ENCODE measurements around the gene ZC3H7B. TPM values are rescaled to one million over a fixed set of nuclear protein-coding genes. Genes with fewer than 3 reads are reported as not detected.

Gene ZC3H7B
- total RNA-seq, 2 experiments from 2014 or later, result 29.5 to 32.7 TPM

DNA sequence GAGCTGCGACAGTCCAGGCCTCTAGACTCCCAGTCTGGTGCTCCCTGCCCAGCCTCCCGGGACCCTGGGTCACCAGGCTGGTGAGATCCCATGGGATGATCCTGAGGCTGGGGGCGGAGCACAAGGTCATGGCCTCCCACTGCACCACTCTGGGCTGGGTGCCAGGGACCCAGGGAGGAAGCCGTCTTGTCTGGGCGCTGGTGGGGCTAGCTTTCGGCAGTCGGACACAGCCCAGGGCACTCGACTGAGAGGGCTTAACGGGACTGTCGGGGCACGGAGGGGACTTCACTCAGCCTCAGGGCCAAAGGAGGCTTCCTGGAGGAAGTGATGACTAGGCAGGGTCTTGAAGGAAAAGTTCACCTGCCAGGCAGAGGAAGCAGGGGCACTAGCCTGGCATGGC is 39.0 kb downstream of the ZC3H7B start:
- POLR2A ChIA-PET, result no interaction called here
- Mint-ChIP-seq H3K36me3 (ENCODE audit: low read depth) (peaks cover 50% of the 10 kb centered on the region), H3K4me3 (no peak overlapping the region), H3K27ac (no peak overlapping the region), H3K27me3 (no peaks in the 10 kb centered on the region), H3K4me1 (ENCODE audit: low read depth) (peaks cover 6% of the 10 kb centered on the region), H3K9me3 (no peaks in the 10 kb centered on the region)
- Histone ChIP-seq H3K27ac (ENCODE audit: low read depth in 1 of 2, low read length in 2 of 2) (no peak overlapping the region), H3K27me3 (ENCODE audit: control insufficient read depth in 1 of 2, insufficient read depth in 2 of 2, low read length in 2 of 2) (no peaks in the 10 kb centered on the region), H3K4me1 (ENCODE audit: insufficient read depth, low read length) (peaks cover 9% of the 10 kb centered on the region), H3K9me3 (ENCODE audit: control insufficient read depth in 1 of 2, insufficient read depth in 1 of 2, low read length in 2 of 2) (no peaks in the 10 kb centered on the region), H3K4me3 (ENCODE audit: low read length) (no peak overlapping the region), H3K36me3 (ENCODE audit: insufficient read depth, low read length) (peaks cover 55% of the 10 kb centered on the region)
- intact Hi-C loops (cut with DNase I, micrococcal nuclease), result no loop called here
- no peak for DNase-seq
- CTCF ChIA-PET, result no interaction called here
- TF ChIP-seq, protein P1, sequence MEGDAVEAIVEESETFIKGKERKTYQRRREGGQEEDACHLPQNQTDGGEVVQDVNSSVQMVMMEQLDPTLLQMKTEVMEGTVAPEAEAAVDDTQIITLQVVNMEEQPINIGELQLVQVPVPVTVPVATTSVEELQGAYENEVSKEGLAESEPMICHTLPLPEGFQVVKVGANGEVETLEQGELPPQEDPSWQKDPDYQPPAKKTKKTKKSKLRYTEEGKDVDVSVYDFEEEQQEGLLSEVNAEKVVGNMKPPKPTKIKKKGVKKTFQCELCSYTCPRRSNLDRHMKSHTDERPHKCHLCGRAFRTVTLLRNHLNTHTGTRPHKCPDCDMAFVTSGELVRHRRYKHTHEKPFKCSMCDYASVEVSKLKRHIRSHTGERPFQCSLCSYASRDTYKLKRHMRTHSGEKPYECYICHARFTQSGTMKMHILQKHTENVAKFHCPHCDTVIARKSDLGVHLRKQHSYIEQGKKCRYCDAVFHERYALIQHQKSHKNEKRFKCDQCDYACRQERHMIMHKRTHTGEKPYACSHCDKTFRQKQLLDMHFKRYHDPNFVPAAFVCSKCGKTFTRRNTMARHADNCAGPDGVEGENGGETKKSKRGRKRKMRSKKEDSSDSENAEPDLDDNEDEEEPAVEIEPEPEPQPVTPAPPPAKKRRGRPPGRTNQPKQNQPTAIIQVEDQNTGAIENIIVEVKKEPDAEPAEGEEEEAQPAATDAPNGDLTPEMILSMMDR (IDR thresholded peaks at IDR 0.05), result no peak
- no peak for ATAC-seq (ENCODE audit: poor library complexity)

DNA sequence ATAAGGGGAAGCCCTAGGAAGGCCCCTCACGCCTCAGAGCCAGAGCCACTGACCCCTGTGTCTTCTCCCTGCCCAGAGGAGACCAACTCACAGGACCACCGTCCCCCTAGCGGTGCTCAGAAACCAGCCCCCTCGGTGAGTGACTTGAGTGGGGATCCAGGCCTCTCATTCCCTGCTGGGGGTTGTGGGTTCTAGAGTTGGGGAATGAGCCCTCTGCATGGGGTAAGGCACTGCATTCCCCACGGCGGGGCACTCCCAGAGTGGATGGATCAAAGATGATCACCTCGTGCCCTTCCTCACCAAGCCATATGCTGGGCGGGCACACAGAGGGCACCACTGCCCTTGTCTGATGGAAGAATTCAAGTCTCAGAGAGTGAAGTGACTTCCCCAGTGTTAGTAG is 39.7 kb downstream of the ZC3H7B start:
- TF ChIP-seq, protein P1 (IDR thresholded peaks at IDR 0.05), result no peak
- ChIA-PET POLR2A (no interaction called here), CTCF (no interaction called here)
- H3K4me3 ChIP-seq (ENCODE audit: low read length), result no peak overlapping the region
- intact Hi-C loops (cut with DNase I, micrococcal nuclease), result no loop called here
- H3K9me3 ChIP-seq (ENCODE audit: control insufficient read depth in 1 of 2, insufficient read depth in 1 of 2, low read length in 2 of 2), result no peaks in the 10 kb centered on the region
- Mint-ChIP-seq H3K36me3 (ENCODE audit: low read depth) (peaks cover 50% of the 10 kb centered on the region), H3K4me3 (no peak overlapping the region), H3K4me1 (ENCODE audit: low read depth) (no peaks in the 10 kb centered on the region), H3K27ac (no peak overlapping the region), H3K9me3 (no peaks in the 10 kb centered on the region), H3K27me3 (no peaks in the 10 kb centered on the region)
- peaks cover 9% of the 10 kb centered on the region for H3K4me1 ChIP-seq (ENCODE audit: insufficient read depth, low read length)
- no peak overlapping the region for H3K27ac ChIP-seq (ENCODE audit: low read depth in 1 of 2, low read length in 2 of 2)
- DNase-seq (no peak), ATAC-seq (ENCODE audit: poor library complexity) (no peak)
- H3K36me3 ChIP-seq (ENCODE audit: insufficient read depth, low read length), result peaks cover 61% of the 10 kb centered on the region
- no peaks in the 10 kb centered on the region for H3K27me3 ChIP-seq (ENCODE audit: control insufficient read depth in 1 of 2, insufficient read depth in 2 of 2, low read length in 2 of 2)

DNA sequence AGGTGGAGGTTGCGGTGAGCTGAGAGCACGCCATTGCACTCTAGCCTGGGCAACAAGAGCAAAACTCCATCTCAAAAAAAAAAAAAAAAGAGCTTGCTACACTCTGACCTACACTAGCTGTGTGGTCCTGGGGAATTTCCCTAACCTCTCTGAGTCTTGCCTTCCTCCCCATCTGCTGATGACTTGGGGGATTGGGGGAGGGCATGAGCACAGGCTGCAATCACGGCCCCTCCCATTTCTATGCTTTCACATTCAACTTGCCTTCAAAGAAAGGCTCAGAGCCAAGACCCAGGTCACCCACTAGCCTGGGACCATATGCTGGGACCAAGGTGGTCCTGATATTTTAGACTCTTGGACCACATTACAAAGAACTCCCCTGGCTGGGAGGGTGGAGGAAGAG is 40.7 kb downstream of the ZC3H7B start:
- Mint-ChIP-seq H3K27ac (no peak overlapping the region), H3K36me3 (ENCODE audit: low read depth) (peaks cover 55% of the 10 kb centered on the region), H3K4me1 (ENCODE audit: low read depth) (no peaks in the 10 kb centered on the region), H3K4me3 (no peak overlapping the region), H3K27me3 (no peaks in the 10 kb centered on the region), H3K9me3 (no peaks in the 10 kb centered on the region)
- ChIA-PET POLR2A (no interaction called here), CTCF (no interaction called here)
- Histone ChIP-seq H3K4me3 (ENCODE audit: low read length) (no peak overlapping the region), H3K27me3 (ENCODE audit: control insufficient read depth in 1 of 2, insufficient read depth in 2 of 2, low read length in 2 of 2) (no peaks in the 10 kb centered on the region), H3K4me1 (ENCODE audit: insufficient read depth, low read length) (peaks cover 5% of the 10 kb centered on the region), H3K9me3 (ENCODE audit: control insufficient read depth in 1 of 2, insufficient read depth in 1 of 2, low read length in 2 of 2) (no peaks in the 10 kb centered on the region), H3K27ac (ENCODE audit: low read depth in 1 of 2, low read length in 2 of 2) (no peak overlapping the region), H3K36me3 (ENCODE audit: insufficient read depth, low read length) (peaks cover 71% of the 10 kb centered on the region)
- ATAC-seq (ENCODE audit: poor library complexity) (no peak), DNase-seq (peak in 1 of 14 experiments; percentile 20)
- intact Hi-C loops (cut with DNase I, micrococcal nuclease), result no loop called here
- TF ChIP-seq, protein P1 (IDR thresholded peaks at IDR 0.05), result no peak

Measured in CD4-positive, alpha-beta T cell (primary cell).